ENCODE data around the gene MBD3L2. TPM values are rescaled to one million over a fixed set of nuclear protein-coding genes. Genes with fewer than 3 reads are reported as not detected.
"Not testable (repeated sequence)": the region's sequence is repeated elsewhere in the genome, so short reads cannot be mapped to it uniquely, and the experiment has no call there.

Gene MBD3L2
- total and polyA plus RNA-seq, 3 donors from 2014 or later = not detected

DNA sequence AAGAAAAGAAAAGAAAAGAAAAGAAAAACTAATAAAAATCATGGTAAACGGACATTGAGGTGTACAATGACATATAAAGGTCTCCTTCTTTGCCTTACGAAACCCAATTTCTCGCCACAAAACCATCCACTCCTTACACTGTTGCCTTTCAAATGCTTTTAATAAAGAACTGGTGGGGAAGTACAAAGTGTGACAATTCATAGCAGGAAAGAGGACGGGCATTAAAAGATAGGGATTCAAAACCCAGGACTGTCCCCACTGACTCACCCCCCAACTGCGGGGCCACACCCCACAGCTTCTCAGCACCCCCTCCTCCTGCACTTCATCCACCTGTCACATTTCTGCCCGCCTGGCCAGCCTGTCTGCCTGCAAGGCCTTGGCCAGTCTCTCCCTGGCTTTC, 30.3 kb upstream of the MBD3L2 start:
- no peak for TF ChIP-seq POLR2A (IDR thresholded peaks at IDR 0.05)
- TF ChIP-seq, protein P1, sequence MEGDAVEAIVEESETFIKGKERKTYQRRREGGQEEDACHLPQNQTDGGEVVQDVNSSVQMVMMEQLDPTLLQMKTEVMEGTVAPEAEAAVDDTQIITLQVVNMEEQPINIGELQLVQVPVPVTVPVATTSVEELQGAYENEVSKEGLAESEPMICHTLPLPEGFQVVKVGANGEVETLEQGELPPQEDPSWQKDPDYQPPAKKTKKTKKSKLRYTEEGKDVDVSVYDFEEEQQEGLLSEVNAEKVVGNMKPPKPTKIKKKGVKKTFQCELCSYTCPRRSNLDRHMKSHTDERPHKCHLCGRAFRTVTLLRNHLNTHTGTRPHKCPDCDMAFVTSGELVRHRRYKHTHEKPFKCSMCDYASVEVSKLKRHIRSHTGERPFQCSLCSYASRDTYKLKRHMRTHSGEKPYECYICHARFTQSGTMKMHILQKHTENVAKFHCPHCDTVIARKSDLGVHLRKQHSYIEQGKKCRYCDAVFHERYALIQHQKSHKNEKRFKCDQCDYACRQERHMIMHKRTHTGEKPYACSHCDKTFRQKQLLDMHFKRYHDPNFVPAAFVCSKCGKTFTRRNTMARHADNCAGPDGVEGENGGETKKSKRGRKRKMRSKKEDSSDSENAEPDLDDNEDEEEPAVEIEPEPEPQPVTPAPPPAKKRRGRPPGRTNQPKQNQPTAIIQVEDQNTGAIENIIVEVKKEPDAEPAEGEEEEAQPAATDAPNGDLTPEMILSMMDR (IDR thresholded peaks at IDR 0.05) = no peak
- 83 to 84% methylated on average over 6 of the region's 6 CpGs for WGBS, 2 donors
- Histone ChIP-seq H3K4me1 (no peaks in the 10 kb centered on the region), H3K27me3 (no peaks in the 10 kb centered on the region), H3K9me3 (no peaks in the 10 kb centered on the region), H3K36me3 (ENCODE audit: low read depth, missing control alignments) (no peaks in the 10 kb centered on the region), H3K4me3 (no peak overlapping the region), H3K27ac (no peak overlapping the region)
- intact Hi-C loops (cut with DNase I; ENCODE audit: low total_unique reads) = no loop called here
- DNase-seq = no peak

DNA sequence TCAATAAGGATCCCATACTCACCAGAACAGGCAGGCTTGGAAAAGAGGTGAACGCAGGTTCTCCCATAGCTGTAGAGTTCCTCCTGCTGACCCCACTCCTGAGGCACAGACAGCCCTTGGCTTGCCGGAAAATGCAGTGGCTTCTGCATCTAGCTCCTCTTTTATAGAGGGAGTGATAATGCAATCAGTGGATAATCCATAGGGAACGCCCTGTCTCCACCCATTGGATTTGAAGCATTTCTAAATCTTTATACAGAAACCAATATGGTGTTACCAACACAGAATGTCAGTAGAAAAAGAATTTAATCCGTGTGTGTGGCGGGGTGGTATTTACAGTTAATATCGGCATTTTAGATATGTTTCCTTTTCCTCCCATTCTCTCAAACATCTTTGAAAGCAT, 27.8 kb upstream of the MBD3L2 start, which contains the start of gene MBD3L2B:
MBD3L2B (minus strand) TSS at position 101 of the 400 bp plus-strand sequence; CDS start at position 67, 34 bp downstream.
- H3K4me1 ChIP-seq; H3K27me3 ChIP-seq; H3K4me3 ChIP-seq; intact Hi-C loops (cut with DNase I; ENCODE audit: low total_unique reads); H3K27ac ChIP-seq; DNase-seq; H3K9me3 ChIP-seq; H3K36me3 ChIP-seq (ENCODE audit: low read depth, missing control alignments): not testable (repeated sequence)
- WGBS, 2 donors = no CpG with 5 or more reads among the region's 6 CpGs

DNA sequence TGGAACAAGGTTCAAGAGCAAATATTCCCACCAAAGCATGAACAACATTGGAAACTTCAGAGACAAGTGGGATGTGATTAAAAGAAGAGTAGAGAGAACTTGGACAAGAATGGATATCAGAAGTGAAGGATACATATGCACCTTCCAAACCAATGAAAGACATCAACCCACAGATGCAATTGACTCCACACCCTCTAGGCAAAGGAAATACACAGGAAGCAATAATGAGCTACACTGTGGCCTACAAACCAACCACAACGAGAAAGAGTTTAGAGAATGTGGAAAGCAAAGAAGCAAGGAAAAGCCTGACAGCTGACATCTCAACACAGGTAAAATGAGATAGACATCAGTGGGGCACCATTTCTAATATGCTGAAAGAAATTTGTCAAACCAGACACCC, 20.3 kb upstream of the MBD3L2 start:
- DNase-seq; H3K4me1 ChIP-seq; H3K4me3 ChIP-seq; intact Hi-C loops (cut with DNase I; ENCODE audit: low total_unique reads); H3K27me3 ChIP-seq; H3K9me3 ChIP-seq; H3K36me3 ChIP-seq (ENCODE audit: low read depth, missing control alignments); H3K27ac ChIP-seq: not testable (repeated sequence)
- no CpG with 5 or more reads among the region's 1 CpG for WGBS, 2 donors

DNA sequence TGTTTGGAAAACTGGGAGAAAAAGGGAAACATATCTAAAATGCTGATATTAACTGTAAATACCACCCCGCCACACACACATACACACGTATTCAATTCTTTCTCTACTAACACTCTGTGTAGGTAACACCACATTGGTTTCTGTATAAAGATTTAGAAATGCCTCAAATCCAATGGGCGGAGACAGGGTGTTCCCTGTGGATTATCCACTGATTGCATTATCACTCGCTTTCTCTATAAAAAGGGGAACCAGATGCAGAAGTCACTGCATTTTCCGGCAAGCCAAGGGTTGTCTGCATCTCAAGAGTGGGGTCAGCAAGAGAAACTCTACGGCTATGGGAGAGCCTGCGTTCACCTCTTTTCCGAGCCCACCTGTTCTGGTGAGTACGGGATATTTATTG, 18.8 kb upstream of the MBD3L2 start, which contains the start of gene MBD3L5:
MBD3L5 (plus strand) TSS at position 301 of the 400 bp plus-strand sequence; CDS start at position 335, 34 bp downstream.
- not testable (repeated sequence) for H3K27ac ChIP-seq

DNA sequence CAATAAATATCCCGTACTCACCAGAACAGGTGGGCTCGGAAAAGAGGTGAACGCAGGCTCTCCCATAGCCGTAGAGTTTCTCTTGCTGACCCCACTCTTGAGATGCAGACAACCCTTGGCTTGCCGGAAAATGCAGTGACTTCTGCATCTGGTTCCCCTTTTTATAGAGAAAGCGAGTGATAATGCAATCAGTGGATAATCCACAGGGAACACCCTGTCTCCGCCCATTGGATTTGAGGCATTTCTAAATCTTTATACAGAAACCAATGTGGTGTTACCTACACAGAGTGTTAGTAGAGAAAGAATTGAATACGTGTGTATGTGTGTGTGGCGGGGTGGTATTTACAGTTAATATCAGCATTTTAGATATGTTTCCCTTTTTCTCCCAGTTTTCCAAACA, 9.0 kb upstream of the MBD3L2 start, which contains the start of gene MBD3L4:
MBD3L4 (minus strand) TSS at position 101 of the 400 bp plus-strand sequence; CDS start at position 66, 35 bp downstream.
- H3K36me3 ChIP-seq (ENCODE audit: low read depth, missing control alignments); H3K9me3 ChIP-seq; H3K4me1 ChIP-seq; H3K4me3 ChIP-seq; H3K27ac ChIP-seq; DNase-seq; H3K27me3 ChIP-seq; intact Hi-C loops (cut with DNase I; ENCODE audit: low total_unique reads): not testable (repeated sequence)
- 80 to 100% methylated on average over 1 of the region's 9 CpGs for WGBS, 2 donors

More for the DNA sequence above, 18.8 kb upstream of the MBD3L2 start, which contains the start of gene MBD3L5:
- H3K4me3 ChIP-seq; H3K4me1 ChIP-seq; H3K27me3 ChIP-seq; H3K9me3 ChIP-seq; DNase-seq; intact Hi-C loops (cut with DNase I; ENCODE audit: low total_unique reads); H3K36me3 ChIP-seq (ENCODE audit: low read depth, missing control alignments): not testable (repeated sequence)
- WGBS, 2 donors = 89% methylated on average over 1 of the region's 9 CpGs; no CpG with 5 or more reads in 1 of the 2 donors

DNA sequence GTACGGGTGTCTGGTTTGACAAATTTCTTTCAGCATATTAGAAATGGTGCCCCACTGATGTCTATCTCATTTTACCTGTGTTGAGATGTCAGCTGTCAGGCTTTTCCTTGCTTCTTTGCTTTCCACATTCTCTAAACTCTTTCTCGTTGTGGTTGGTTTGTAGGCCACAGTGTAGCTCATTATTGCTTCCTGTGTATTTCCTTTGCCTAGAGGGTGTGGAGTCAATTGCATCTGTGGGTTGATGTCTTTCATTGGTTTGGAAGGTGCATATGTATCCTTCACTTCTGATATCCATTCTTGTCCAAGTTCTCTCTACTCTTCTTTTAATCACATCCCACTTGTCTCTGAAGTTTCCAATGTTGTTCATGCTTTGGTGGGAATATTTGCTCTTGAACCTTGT, 7.6 kb upstream of the MBD3L2 start:
- H3K4me3 ChIP-seq; H3K36me3 ChIP-seq (ENCODE audit: low read depth, missing control alignments); DNase-seq; H3K27ac ChIP-seq; H3K27me3 ChIP-seq; H3K9me3 ChIP-seq; H3K4me1 ChIP-seq; intact Hi-C loops (cut with DNase I; ENCODE audit: low total_unique reads): not testable (repeated sequence)
- WGBS, 2 donors = no CpG with 5 or more reads among the region's 2 CpGs

DNA sequence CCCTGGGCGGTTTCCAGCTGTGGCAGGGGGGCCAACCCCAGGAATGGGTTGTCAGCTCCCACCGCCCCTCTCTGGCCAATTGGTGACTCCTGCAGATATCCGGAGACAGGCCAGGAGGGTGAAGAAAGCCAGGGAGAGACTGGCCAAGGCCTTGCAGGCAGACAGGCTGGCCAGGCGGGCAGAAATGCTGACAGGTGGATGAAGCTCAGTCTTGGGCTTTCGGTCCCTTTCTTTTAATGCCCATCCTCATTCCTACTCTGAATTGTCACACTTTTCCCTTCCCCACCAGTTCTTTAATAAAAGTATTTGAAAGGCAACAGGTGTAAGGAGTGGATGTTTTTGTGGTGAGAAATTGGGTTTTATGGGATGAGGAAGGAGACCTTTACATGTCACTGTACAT, 2.3 kb downstream of the MBD3L2 start:
- H3K4me3 ChIP-seq; DNase-seq; H3K27me3 ChIP-seq; H3K27ac ChIP-seq; H3K9me3 ChIP-seq; H3K36me3 ChIP-seq (ENCODE audit: low read depth, missing control alignments); H3K4me1 ChIP-seq; intact Hi-C loops (cut with DNase I; ENCODE audit: low total_unique reads): not testable (repeated sequence)
- 85% methylated on average over 3 of the region's 5 CpGs; no CpG with 5 or more reads in 1 of the 2 donors for WGBS, 2 donors

DNA sequence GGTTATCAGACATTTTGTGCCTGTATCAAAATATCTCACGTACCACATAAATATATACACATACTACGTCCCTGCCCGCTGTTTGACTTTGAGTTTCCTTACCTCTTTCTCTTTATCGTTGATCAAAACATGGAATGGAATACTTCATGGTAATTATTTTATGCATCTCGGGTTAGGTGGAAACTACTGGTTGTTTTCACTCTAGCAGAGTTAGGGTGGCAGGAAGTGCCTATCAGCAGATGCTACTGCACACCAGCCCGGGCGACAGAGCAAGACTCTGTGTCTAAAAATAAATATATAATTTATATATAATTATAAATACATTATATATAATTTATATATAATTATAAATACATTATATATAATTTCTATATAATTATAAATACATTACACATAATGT, 3.8 kb downstream of the MBD3L2 start:
- H3K4me3 ChIP-seq; DNase-seq; H3K36me3 ChIP-seq (ENCODE audit: low read depth, missing control alignments); H3K27me3 ChIP-seq; H3K4me1 ChIP-seq; intact Hi-C loops (cut with DNase I; ENCODE audit: low total_unique reads); H3K27ac ChIP-seq; H3K9me3 ChIP-seq: not testable (repeated sequence)
- WGBS, 2 donors = 89 to 91% methylated on average over 7 of the region's 7 CpGs

DNA sequence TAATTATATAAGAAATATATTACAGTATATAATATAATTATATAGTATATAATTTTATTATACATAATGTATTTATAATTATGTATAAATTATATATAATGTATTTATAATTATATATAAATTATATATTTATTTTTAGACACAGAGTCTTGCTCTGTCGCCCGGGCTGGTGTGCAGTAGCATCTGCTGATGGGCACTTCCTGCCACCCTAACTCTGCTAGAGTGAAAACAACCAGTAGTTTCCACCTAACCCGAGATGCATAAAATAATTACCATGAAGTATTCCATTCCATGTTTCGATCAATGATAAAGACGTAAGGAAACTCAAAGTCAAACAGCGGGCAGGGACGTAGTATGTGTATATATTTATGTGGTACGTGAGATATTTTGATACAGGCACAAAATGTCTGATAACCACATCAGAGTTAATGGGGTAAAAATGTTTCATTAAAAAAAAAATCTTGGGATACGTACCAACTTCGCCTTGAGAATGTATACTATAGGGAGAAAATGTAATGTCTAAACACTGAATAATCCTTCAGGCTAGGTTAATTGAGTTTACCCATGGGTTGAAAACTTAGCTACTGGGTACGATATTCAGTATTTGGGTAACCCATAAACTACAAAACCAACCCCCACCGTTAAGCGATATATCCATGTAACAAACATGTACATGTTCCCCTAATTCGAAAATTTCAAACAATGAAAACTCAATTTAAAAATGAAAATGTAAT, 5.7 kb downstream of the MBD3L2 start:
- H3K4me3 ChIP-seq; H3K27me3 ChIP-seq; H3K27ac ChIP-seq; H3K9me3 ChIP-seq; DNase-seq; intact Hi-C loops (cut with DNase I; ENCODE audit: low total_unique reads); H3K4me1 ChIP-seq; H3K36me3 ChIP-seq (ENCODE audit: low read depth, missing control alignments): not testable (repeated sequence)
- 91 to 94% methylated on average over 10 to 14 of the region's 14 CpGs for WGBS, 2 donors

DNA sequence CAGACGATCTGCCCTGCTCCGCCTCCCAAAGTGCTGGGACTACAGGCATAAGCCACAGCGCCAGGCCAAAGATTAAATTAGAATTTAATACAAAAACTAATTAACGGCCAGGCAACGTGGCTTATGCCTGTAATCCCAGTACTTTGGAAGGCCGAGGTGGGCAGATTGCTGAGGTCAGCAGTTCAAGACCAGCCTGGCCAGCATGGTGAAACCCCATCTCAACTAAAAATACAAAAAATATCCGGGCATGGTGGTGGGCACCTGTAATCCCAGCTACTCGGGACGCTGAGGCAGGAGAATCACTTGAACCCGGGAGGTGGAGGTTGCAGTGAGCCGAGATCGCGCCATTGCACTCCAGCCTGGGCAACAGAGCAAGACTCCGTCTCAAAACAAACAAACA, 6.6 kb downstream of the MBD3L2 start:
- H3K9me3 ChIP-seq; H3K27ac ChIP-seq; H3K4me1 ChIP-seq; DNase-seq; H3K27me3 ChIP-seq; H3K36me3 ChIP-seq (ENCODE audit: low read depth, missing control alignments); intact Hi-C loops (cut with DNase I; ENCODE audit: low total_unique reads); H3K4me3 ChIP-seq: not testable (repeated sequence)
- 94 to 100% methylated on average over 3 to 14 of the region's 14 CpGs for WGBS, 2 donors

DNA sequence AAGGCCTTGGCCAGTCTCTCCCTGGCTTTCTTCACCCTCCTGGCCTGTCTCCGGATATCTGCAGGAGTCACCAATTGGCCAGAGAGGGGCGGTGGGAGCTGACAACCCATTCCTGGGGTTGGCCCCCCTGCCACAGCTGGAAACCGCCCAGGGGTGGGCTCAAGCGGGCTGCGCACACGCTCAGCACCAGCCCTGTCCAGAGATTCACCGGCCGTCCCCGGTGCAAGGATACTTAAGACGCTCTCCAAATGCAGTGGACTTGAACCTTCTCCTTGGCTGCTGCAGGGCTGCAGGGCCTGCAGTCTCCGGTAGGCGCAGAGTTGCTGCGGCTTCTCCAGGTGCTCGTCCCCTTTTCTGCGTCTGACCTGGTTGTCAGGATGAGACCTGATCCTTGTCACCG, 7.2 kb downstream of the MBD3L2 start:
- H3K36me3 ChIP-seq (ENCODE audit: low read depth, missing control alignments); H3K9me3 ChIP-seq; DNase-seq; H3K27ac ChIP-seq; H3K4me1 ChIP-seq; H3K27me3 ChIP-seq; intact Hi-C loops (cut with DNase I; ENCODE audit: low total_unique reads); H3K4me3 ChIP-seq: not testable (repeated sequence)
- WGBS, 2 donors = 78 to 88% methylated on average over 5 to 9 of the region's 16 CpGs
